ENCODE measurements around the gene CROT.
A peak's percentile ranks its signal among the peaks of the same experiment; 100 is the strongest.

The CROT gene, protein sequence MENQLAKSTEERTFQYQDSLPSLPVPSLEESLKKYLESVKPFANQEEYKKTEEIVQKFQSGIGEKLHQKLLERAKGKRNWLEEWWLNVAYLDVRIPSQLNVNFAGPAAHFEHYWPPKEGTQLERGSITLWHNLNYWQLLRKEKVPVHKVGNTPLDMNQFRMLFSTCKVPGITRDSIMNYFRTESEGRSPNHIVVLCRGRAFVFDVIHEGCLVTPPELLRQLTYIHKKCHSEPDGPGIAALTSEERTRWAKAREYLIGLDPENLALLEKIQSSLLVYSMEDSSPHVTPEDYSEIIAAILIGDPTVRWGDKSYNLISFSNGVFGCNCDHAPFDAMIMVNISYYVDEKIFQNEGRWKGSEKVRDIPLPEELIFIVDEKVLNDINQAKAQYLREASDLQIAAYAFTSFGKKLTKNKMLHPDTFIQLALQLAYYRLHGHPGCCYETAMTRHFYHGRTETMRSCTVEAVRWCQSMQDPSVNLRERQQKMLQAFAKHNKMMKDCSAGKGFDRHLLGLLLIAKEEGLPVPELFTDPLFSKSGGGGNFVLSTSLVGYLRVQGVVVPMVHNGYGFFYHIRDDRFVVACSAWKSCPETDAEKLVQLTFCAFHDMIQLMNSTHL

DNA sequence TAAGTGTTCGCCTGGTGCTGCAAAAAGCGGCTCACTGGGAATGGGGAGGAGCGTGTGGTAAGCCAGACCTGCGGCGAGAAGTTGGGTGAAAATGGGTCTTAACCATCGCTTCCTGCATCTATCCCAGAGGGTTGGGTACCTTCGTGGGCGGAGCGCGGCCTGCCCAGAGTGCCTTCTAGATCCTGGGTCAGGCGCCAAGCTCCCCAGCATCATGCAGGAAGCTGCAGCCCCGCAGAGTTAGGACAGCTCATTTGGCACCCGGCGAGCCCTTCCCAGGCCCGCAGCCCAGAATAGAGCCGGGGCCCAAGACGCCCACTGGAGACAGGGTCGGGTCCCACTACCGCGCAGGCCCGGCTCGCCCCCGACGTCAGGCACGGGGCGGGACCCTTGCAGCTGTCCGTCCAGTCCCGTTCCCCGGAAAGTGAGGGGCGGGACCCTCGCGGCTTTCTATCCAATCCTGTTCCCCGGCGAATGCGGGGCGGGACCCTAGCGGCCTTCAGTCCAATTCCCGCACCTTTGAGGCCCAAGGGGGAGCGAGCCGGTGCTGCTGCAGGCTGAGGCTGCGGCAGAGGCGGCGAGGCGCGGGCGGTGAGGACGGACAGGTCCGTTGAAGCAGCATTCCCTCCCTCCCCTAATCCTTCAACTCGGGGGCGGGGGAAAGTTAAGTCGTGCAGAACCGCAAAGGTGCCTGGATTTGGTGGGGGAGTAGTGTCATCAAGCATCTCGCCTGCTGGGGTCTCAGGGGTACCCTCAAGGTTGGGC, at the start of gene CROT:
CROT (plus strand) TSS at position 499 of the 762 bp plus-strand sequence. CDS start 3,405 bp downstream, outside the sequence.
- peak; percentile 87 to 92 for DNase-seq

DNA sequence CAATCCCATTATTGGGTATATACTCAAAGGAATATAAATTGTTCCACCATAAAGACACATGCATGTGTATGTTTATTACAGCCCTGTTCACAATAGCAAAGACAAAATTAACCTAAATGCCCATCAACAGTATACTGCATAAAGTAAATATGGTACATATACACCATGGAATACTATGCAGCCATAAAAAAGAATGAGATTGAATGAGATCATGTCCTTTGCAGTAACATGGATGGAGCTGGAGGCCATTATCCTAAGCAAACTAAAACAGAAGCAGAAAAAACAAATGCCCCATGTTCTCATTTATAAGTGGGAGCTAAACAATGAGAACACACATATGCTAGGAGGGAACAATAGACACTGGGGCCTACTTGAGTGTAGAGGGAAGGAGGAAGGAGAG, 44.7 kb upstream of the CROT start:
- no peak for DNase-seq

DNA sequence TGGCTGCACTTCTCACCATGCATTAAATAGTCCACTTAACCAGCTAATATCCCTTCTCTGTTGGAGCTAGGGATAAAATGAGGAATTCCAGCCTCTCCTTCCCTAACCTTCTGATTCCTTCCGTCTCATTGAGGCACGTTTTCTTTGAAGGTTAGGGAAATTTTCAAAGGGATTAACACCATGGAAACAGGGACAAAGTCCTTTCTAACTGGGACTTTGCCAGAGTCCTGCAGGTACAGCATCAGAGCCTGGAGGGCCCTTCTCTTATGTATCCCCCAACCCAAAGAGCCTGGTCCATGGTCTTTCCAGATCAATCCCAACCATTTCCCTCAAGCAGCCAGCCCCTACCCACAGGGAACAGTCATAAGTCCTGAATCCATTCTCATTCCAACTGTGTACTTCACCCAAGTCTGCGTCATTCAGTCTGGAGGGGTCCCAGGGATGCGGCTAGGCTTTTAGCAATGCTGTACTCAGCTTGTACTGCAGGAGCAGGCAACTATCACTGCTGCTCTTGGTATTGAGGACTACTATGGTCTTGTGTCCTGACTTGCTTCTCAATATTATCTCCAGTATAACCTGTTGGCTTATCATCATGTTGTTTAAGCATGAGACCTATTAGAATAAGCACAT, 34.6 kb upstream of the CROT start:
- DNase-seq = no peak

DNA sequence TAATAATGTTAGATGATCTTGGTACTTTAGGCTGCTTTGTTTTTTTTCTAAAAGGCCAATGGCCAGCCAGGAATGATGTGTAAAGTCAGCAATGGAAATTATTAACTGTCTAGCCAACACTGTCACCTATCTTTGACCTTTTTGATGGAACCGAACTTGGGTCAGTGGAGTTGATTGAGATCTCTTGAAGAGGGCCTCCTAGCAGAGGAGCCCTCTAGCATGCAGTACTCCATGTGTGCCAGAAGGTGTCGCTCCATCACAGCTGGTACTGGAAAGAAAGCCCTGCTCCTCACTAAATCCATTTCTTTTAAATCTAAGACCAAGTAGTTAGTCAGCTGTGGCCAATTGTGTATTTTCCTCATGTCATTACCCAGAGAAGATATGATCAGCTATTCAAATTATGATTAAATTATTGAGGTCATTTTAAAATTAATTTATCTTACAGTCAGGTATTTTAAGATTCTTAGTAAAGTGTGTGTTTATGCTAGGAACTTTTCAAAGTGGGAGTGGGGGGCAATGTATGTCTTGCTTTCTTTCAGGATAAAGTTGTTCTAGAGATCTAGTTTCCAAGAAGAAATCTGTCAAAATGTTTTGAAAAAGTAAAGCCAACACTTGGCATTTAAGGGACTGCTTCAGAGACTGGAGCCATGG, 33.1 kb upstream of the CROT start:
- peak in 1 of 2 experiments; percentile 48 for DNase-seq

DNA sequence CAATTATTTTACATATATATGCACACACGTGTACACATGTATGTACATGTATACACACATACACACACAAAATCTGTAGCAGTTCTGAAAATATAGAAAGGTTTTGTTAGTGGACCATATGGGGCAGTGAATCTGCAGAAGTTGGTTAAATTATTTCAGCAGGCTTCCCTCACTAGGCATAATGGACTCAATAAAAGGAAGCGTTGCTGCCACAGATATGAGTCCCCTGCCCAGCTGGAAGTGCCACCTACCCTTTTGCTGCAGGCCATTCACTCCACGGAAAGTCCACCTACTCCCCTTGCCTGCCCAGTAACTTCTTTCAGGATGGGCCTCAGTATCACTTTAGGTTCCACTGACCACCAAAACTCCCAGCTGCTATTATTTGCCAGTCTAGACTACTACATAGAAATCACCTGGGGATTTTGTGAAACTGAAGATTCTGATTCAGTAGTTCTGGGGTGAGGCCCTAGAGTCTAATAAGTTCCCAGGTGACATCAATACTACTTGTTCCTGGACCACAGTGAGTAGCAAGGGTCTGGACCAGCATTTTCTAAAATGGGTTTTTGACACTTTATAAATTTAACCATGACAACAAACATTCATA, 29.3 kb upstream of the CROT start:
- DNase-seq = no peak

DNA sequence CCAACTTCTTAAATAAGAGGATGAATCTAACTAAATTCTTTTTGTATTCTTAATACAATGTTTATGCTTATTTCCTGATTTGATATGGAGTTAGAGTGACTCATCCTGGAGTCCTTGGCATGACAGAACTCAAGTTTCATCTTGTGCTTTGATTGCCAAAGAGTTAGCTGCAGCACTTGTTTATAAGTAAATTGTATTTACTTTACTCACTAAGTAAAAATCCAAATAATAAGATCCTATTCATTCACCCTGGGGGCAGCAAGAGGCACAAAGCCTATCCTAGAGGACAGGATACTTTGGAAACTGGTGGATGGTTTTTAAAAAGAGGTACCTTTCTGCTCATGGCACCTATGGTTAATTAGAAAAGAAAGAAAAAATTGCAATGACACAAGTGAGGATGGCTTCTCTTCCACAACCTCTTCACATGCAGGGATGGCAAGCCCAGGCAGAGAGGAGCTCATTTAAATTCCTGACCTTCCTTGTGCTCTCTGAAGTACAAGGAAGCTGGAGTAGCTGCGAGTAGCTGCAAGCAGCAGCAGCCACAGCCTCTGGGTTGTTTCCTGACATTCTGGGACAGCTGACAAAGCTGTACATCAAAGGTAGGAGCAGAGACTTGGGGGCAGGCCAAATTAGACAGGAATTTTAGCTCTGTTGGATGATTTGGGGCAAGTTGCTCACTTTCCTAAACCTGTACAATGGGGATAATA, 28.5 kb upstream of the CROT start:
- DNase-seq = no peak

DNA sequence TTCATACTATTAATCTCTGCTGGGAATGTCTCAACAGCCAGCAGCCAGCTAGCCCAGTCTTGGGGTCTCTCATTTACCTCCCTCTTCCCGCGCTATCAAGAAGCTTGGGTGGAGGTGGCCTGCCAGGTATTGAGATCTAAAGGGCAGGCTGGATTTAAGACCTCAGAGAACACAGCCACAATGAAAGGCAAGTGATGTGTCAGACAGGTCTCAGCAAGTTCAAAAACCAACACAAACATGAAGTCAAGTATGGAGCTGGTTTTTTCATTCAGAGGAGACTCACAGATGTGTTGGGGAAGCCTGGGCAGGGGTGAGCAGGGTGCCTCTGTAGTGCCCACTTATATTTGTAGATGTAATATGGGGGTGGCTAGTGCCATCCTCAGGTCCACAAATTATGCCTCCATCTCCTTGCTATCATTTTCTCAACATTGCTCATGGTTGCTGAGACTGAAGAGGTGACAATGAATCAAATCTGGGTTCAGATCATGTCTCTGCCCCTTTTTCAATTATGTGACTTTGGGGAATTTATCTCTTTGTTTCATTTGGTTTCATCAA, 27.7 kb upstream of the CROT start:
- DNase-seq = no peak

DNA sequence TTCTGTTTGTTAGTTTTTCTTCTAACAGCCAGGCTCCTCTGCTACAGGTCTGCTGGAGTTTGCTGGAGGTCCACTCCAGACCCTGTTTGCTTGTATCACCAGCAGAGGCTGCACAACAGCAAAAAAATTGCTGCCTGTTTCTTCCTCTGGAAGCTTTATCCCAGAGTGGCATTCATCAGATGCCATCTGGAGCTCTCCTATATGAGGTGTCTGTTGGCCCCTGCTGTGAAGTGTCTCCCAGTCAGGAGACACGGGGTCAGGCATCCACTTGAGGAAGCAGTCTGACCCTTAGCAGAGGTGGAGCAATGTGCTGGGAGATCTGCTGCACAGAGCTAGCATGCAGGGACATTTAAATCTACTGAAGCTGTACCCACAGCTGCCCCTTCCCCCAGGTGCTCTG, 26.7 kb upstream of the CROT start:
- DNase-seq = peak in 1 of 2 experiments; percentile 10

DNA sequence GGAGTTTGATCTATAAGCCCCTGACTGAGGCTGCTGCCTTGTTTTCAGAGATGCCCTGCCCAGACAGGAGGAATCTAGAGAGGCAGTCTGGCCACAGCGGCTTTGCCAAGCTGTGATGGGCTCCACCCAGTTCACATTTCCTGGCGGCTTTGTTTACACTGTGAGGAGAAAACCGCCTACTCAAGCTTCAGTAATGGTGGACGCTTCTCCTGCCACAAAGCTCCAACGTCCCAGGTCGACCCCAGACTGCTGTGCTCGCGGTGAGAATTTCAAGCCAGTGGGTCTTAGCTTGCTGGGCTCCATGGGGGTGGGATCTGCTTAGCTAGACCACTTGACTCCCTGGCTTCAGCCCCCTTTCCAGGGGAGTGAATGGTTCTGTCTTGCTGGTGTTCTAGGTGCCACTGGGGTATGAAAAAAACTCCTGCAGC, 26.3 kb upstream of the CROT start:
- peak in 1 of 2 experiments; percentile 3 for DNase-seq

DNA sequence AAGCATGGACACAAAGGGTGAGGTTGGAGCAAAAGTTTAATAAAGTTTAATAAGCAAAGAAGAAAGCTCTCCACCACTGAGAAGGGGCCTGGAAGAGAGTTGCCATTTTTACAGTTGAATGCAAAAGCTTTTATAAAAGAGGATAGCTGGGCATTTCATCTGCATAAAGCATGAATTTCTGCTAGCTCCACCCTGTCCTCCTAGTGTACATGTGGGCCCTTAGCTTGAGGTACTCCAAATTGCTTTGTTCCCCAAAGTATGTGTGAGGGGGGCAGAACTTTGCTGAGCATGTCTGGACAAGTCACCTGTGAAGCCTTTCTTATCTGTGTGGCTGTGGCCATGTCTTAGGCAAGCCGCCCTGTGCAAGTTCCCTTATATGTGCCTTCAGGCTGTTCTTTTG, 22.6 kb upstream of the CROT start:
- no peak for DNase-seq

DNA sequence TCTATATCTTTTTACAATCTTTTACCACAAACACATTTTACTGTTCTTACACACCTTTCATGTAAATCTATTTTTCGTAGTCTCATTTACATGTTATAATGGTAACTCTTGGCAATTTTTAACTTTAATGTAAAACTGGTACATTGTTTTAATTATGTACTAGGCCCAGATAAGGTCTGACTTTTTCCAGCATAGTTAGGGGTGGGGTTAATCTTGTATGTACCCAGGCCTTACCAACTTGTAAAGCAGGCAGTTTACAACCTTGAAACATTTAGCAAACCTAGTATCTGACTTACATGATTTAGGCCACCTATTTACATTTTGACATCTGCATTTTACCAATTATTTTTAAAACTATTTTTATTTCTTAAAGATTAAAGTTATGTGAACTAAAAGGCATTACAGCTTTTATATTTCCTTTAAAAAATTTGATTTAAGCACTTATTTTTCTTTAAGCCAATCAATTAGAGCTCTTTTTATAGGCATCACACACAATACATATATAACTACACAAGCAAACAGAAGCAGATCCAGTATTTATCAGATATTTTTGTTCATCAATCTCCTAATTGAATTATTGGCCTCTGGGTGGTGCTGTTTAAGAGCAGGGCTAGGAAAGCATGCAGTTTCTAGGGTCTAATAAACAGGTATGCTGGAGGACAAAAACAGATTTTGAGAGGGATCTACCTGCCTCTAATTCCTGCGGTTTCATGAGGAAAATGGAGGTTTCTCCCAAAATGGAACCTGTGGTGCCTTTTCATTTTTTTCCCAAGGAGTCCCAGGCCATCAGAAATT, 19.7 kb upstream of the CROT start:
- no peak for DNase-seq

DNA sequence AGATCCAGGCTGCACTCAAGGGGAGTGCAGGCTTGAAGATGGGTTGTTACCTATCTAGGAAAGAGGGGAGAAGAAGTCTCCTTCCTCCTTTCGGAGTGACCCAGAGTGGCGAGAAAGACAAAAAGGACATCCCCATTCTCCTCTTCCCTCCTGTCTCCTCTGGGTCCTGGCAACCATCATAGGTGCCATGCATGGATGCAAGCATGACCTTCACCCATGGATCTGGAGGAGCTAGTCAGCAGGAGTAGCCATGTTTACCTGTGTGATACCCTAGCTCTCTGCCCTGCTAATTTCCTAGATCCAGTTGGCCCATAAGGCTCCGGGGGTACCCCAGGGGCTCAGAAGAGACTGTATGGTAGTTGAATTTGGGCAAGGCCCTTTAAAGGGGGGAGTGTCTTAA, 17.2 kb upstream of the CROT start:
- DNase-seq = no peak

DNA sequence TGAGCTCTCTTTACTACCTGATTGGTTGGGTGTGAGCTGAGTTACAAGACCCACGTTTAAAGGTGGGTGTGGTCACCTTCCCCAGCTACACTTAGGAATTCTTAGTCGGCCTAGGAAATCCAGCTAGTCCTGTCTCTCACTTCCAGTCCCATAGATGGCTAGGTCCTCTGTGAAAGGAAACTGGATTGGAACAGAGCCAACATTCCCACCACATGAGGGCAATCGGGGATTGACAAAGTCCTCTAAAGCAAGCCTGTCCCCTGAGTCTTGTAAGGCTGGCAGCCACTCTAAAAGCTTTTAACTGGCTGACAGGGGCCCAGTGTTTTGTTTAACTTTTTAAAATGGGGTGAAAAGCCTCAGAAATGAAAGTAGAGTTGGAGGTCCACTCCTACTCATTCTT, 15.1 kb upstream of the CROT start:
- no peak for DNase-seq

DNA sequence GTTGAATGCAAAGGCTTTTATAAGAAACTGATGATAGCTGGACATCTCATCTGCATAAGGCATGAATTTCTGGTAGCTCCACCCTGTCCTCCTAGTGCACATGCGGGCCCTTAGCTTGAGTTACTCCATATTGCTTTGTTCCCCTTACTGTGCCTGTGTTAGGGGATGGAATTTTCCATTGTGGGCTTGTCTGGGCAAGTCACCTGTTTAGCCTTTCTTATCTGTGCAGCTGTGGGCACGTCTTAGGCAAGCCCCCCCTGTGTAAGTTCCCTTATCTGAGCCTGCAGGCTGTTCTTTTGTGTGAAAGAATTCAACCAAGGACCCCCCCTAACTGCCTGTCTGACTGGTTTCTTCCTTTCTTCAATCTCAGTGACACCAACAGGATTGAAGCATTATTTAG, 14.5 kb upstream of the CROT start:
- no peak for DNase-seq

DNA sequence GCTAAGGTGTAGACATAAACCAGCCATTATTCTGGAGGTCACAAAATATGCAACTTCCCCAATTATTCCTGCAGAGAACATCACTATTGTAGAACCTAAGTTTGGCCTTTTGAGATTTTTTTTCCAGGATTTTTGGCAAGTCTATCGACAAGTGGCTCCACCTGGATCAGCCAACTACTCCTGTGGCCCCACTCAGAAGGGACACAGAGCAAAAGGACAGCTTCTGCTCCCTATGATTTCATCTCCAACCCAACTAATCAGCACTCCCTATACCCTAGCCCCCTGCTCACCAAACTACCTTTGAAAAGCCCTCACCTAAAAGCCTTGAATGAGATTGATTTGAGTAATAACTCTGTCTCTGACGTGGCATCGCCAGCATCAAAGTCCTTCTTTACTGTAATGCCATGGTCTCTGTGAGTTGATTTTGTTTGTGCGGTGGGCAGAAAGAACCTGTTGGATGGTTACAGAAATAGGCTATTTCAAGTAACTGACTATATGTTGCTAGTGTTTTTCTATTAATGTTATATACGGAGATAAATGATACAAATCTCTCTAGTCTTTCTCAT, 13.7 kb upstream of the CROT start:
- no peak for DNase-seq

DNA sequence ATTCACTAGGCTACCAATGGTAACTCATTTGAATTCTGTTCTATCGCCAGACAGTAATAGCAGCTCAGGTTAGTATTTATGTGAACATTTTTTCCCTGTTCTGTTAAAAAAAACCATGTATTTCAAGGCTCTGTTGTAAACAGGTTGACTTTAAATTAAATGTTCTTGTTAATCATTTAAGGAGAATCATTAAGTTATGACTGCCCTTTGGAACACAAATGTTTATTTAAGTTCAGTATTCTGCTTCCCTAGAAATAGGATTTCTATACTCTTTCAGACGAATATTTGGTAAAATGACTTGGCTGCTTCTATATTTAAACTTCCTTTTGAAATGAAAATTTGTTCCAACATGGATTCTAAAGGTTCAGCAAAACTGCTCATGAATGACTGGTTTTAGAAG, 13.1 kb upstream of the CROT start:
- no peak for DNase-seq

DNA sequence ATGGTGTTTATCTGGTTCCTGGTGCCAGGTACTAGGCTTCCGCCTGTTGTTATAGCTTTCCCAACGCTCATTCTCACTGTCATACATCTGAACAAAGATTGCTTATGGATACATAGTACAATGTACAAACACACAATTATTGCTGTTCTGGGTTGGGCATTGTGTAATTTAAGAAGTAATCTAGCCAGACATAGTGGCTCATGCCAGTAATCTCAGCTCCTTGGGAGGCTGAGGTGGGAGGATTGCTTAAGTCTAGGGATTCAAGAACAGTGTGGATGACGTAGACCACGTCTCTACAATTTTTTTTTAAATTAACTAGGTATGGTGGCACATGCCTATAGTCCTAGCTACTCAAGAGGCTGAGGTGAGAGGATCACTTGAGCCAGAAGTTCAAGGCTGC, 9.3 kb upstream of the CROT start:
- no peak for DNase-seq

DNA sequence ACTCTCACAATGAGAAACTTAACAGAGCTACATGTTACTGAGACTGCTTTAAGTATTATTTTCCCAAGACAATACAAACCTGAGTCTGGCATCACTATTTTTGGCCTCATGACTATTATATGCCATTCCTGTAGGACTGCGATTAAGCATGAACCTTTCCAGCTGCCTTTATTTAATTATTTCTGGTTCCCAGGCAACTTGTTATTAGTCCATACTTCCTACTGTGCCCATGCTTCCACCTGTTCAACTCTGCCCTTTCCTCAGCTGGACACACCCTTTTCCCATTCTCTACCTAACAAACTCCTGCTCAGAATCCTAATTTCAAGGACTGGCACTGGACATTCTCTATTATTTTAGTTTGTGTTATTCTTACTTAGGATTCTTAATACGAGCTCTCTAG, 8.1 kb upstream of the CROT start:
- DNase-seq = no peak

DNA sequence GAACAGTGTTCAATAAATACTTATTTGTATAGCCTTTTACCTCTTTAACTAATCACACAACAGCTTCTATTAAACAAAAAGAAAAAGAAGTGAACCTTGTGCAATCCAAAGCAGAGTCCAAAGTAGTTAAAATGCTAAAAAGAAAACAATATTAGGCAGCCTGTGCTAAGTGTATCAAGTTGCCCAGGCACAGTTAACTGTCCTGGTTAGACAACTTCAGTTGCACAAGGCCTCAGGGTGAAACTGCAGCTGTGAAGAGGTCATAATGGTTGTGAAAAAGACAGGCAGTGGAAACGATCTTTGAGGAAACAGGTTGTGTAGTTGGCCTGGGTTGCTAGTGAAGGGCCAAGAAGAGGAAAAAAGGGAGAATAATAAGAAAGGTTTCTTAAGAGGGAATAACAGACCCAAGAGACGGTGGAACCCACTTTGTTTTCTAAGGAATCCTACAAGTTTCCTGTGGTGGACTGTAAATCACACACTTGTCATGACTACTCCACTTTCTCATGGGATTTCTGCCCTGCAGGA, 6.0 kb upstream of the CROT start:
- no peak for DNase-seq

DNA sequence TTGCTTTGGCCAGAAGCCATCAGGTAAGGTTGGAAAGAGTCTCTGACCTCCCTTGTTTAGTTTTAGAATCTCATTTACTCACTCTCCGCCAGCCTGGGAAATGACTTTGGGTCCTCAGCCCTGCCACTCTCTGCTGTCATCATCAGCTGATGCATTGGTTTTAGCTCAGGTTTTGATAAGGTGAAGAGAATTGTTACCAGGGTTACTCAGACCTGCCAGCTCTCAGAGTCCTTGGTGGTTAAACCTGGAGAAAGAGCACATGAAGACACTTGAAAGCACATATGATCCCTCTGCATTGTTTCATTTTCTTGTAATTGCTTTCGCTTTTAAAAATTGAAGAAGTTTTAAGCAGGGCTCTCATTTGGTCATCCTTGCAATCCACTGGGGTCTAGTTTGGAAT, 4.0 kb upstream of the CROT start:
- no peak for DNase-seq

All from NCI-H446 (cell line).